TTC549 (cell line): Measurements from ENCODE around the gene PAPOLA.

Experiments
- FAIRE-seq: peaks from 2 replicates; lab custom pipeline; 2012; peaks lifted over from hg19 to GRCh38; lab: Jason Lieb, UNC

PAPOLA gene

DNA sequence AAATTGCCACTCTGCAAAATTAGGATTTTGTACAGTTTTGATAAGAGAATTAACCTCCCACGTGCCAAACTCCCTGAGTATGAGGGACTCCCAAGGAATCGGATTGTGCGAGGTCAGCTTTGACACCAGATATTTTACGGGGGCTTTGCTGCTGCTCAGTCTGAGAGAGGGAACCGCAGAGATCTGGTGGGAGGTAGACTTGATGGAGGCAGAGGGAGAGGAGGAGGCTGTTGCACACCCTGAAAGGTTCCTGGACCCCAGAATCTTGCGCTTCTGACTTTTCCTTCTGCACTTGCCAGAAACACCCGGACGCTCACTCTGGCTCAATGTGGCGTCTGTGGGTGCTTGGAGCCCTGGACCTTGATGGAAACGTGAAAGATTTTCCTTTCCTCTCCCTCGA is 83.9 kb downstream of the PAPOLA start:
- no peak for FAIRE-seq

DNA sequence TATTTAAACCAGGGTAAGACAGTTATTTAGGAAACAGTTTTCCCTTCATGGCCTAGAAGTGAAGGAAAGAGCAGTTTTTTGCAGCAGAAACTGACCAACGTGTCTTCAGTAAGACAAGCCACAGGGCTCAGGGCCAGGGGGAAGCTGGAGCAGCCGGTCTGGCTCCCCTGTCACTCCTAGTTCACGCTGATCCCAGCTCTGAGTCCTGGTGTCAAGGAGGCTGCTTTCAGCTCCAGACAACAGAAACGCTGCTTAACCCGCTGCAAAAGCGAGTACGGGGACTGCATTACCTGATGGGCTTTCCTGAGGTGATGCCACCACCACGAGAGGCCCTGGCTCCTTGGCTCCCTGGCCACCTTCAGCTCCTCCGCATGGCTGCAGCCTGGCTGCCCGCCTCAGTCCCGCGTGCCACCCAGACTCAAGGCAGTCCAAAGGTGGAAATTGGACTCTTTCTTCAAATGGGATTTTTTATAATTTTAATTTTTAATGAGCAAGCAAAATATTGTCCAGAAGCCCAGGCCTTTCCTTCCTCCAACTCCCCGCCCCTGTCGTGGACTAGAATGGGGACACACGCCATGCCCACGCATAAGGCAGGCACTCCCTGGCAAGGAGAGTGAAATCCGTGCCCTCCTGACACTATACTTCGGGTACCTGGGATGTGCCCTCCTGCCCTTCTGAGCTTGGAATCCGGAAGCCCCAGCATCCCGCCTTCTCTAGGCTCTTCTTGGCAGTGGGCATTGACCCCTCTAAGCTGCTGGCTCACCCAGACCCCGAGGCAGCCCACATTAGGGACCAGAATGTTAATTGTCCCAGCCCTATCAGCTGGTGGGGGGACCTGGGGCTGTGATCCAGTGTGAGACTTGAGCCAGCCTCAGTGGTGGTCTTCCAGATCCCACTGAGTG is 85.0 kb downstream of the PAPOLA start:
- no peak for FAIRE-seq

GRCh38 chr14:96587823-96588385 is 85.7 kb downstream of the PAPOLA start:
- FAIRE-seq: no peak

DNA sequence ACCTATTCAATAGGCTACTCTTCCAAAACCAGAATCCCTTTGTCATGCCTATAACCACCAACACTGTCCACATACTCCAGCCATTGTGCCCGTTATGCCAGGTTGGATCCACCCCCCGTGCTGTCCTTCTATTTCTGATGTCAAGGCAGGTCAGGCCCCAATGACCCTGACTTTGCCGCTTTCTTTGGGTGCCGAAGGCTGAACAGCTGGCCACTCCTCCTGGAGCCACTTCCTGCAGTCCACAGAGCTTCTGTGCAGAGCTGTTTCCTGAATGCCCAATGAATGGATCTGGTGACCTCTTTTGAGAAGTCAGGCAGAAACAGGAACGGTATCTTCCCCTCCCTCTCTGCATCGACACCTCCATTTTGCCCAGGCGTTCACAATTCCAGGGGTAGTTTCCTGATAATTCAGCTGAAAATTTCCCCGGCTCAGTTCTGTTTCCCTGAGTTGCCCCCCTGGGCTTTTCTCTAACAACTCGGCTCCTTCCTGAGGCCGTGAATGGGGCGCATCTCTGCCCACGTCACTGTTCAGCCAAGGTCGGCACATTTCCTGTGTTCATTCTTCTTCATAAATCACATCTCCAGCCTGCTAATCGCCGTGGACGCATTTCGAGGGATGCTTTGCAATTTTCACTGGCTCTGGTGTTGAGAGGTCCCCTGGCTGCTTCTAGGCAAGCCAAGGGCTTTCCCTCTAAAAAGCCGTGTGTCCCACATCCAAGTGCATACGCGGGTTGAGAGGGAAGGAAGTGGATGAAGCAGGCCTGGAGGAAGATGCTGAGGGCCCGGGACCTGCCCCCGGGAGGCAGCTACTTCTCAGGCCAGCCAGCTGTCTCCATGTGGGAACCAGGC is 86.5 kb downstream of the PAPOLA start:
- FAIRE-seq: no peak

GRCh38 chr14:96589577-96589976 is 87.4 kb downstream of the PAPOLA start:
- no peak for FAIRE-seq

DNA sequence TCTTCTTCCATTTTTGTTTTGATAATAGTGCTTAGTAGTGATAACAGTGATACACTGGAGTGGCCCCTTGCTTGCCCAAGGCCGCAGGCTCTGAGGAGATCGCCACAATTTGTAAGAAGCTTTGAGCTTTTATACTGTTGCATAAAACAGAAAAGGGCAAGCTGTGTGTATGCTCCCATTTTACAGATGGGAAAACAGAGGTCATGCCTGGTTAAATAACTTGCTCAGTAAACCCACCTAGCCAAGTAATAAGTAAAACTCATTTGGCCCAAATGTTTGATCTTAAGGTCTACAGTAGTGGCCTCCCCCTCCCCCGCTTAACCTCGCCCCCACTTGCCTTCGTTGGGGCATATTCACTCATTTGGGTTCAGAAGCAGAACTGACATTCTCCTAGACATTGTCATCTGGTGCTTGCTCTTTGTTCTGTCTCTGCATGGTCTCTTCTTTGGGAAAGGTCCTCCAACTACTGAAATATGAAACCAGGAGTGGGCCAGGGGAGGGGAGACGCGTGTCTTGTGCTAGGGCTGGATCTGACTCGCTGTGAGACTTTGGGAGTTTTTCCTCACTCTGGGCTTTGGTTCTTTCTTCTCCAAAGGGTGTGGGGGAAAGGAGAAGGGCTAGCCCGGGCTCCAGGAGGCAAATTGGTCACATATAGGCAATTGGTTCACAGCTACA is 88.1 kb downstream of the PAPOLA start:
- no peak for FAIRE-seq

GRCh38 chr14:96592591-96593386 is 90.6 kb downstream of the PAPOLA start:
- no peak for FAIRE-seq

DNA sequence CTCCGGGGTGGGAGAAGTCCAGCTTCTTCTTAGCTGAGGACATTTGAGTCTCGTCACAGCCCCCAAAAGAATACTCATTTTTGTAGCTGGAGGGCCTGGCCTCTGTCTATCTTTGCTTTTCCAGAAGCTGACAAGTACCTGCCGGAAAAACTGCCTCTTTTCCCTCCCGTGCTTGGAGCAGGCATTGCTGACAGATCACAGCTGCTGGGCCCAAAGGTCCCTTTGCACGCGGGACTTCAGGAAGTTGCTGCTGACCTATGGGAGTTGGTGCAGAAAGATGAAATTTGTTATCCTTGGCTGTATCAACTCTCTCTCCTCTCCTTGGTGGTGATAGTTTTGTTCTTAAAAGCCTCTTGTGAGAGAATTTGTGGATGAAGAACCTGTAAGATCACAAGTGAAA is 92.8 kb downstream of the PAPOLA start:
- no peak for FAIRE-seq

DNA sequence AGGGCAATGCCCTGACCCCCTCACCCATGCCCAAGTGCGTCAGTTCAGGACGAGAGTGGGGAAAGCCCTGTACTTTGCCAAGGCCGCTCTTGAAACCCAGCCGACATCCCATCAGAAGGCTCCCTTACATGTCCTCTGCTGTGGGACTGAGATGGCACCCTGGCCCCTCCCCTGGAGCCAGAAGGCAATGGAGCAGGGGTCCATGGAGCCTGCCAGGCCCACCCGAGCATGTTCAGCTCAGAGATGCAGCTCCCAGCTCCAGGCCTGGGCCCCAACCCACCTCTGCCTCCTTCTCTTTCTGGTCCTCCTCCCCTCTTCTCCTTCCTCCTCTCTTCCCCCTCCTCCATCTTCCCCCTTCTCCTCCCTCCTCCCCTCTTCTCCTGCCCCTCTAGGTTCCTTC is 95.5 kb downstream of the PAPOLA start:
- FAIRE-seq: no peak

DNA sequence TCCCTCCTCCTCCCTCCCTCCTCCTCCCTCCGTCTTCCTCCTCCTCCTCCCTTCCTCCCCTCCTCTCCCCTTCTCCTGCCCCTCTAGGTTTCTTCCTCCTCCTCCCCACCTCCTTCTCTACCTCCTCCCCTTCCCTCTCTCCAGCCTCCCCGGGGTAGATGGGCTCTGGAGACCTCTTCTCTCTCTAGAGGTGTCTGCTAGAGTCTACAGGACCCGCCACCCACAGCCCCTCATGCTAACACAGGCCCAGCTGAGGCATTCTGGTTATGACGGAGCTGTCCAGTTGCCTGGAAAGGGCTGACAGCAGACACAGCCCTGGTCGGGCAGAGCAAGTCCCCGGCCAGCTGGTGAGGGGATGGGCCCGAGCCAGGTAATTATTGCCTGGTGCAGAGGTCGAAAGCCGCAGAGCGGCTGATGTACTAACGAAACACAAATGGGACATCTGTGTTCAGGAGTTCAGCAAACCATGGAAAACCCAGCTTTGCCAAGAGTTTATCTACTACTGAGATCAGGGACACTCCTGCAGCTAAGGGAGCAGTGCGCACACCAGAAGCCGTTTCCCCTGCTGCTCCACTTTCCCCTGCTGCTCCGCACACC is 96.2 kb downstream of the PAPOLA start:
- FAIRE-seq: no peak

DNA sequence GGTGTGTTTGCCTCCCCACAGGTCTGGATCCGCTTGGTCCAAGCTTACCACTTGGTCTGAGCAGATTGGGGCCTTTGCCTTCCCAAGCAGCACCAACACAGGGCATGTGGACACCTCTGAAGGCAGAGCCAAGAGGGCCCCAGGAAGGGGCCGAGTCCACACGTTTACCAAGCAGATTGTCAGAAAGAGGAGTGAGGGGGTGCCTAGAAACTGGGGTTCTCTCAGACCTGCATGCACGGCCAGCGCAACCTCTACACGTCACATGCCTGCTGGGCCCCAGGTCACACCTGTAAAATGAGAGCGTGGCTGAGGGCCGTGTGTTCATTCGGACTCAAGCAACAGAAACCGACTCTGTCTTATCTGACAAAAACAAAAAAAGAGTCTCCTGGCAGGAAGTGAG is 96.9 kb downstream of the PAPOLA start:
- FAIRE-seq: no peak

- FAIRE-seq: no peak
Measured at GRCh38 chr14:96602186-96602585, 100.0 kb downstream of the PAPOLA start.

DNA sequence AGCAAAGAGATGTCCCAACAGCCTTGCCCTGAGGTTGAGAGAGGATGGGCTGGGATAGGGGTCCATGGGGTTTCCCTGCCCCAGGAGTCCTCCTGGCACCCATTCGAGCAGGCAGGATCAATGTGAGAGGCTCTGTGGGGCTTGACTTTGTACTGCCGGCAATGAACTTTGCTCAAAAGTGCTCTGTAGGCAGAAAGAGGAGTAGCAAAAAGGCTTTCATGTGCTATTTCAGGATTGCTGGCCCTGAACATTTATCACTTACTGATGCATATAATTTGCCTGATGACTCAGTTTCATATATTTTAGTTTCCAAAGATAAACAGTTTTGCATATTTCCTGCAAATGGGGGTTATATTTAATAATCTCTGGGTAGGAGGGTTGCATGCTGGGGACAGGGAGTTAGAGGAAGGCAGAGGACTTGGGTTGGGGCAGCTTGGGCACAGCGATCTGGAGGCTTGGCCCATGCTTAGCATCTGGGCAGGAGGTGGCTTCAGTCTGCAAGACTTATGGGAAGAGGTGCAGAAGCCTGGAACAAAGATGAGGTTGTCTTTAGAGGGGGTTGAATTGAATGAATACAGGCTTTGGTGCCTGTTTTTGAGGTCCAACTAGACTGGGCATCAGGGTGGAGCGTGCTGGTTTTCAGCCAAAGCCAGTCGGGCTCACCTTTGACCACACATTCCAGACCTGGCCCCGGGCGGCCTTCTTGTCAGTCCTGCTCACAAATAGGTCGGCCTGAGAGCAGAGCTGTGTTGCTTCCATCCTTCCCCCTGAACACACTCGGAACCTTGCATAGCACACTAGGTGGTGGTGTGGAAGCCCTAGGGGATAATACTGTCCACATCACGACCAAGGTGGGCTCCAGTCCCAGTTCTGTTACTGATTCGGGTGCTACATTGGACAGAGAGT is 101.4 kb downstream of the PAPOLA start:
- FAIRE-seq: no peak

GRCh38 chr14:96614481-96614881 is 112.3 kb downstream of the PAPOLA start:
- FAIRE-seq: no peak

DNA sequence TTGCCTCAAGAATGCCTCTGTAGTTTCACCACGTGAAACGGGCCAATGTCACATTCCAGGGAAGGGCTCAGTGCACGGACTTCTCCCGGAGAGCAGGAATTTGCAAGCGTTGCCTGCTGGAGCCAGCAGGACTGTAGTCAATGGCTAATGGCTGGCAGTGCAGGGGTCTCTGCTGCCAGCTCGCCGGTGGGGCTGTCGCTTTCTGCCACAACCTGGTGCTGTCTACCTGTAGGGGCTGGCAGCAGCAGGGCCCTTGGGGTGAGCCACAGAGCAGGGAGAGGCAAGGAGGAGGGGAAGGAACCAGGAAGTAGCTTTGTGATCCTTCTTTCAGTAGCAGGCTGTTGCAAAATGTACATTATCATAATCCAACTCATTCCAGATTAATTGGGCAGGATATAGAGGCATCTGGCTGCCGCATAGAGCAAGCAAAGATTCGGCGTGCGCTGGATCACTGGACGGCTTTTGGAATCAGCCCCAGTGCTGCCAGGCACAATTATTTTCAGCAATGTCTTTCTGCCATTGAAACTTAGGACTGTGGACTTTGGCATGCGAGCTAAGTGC is 114.1 kb downstream of the PAPOLA start:
- no peak for FAIRE-seq
